Sciatic nerve (tissue), 2 donors: Measurements from ENCODE around the gene SNX5. TPM values are rescaled to one million over a fixed set of nuclear protein-coding genes. Genes with fewer than 3 reads are reported as not detected.
A peak's percentile ranks its signal among the peaks of the same experiment; 100 is the strongest.

Experiments used
- ATAC-seq: fragments of 200-7000 bp; cut with Tn5 transposase; one replicate; pipeline ENCODE4 v1.9.1; 2020; ENCODE audit warnings: mild to moderate bottlenecking, moderate library complexity
- DNase-seq: peaks from one replicate; pipeline ENCODE4 v3.0.0-alpha.2; 2020; ENCODE audit warnings: low spot score
- intact Hi-C: fragments of 100-400 bp; cut with DNase I; formaldehyde crosslinking; loops from one replicate; pipeline ENCODE4 v1.14.2; 2022
- total RNA-seq: library from RNA; stranded (reverse); fragmentation: NEBNext Ultra II Directional; extraction: Animal tissue kit (Norgen Biotek cat#: 25700); gene quantifications from one replicate; pipeline ENCODE4 v1.2.1, GENCODE V29; 2021
- donor health status: DM: no; HTN: no; CAD: no.
- donor health status: DM: no; HTN: no; CAD: no.

Gene SNX5
- total RNA-seq, 1 donor from 2014 or later: 85.3 TPM

GRCh38 chr20:17995967-17996819, 27.6 kb upstream of the SNX5 start:
- DNase-seq: no peak
- intact Hi-C loops: no loop called here

GRCh38 chr20:17993546-17993945, 25.0 kb upstream of the SNX5 start:
- ATAC-seq (no peak), DNase-seq (no peak)
- intact Hi-C loops: no loop called here

More at GRCh38 chr20:17995967-17996819, 27.6 kb upstream of the SNX5 start:
- ATAC-seq: peak; percentile 83

DNA sequence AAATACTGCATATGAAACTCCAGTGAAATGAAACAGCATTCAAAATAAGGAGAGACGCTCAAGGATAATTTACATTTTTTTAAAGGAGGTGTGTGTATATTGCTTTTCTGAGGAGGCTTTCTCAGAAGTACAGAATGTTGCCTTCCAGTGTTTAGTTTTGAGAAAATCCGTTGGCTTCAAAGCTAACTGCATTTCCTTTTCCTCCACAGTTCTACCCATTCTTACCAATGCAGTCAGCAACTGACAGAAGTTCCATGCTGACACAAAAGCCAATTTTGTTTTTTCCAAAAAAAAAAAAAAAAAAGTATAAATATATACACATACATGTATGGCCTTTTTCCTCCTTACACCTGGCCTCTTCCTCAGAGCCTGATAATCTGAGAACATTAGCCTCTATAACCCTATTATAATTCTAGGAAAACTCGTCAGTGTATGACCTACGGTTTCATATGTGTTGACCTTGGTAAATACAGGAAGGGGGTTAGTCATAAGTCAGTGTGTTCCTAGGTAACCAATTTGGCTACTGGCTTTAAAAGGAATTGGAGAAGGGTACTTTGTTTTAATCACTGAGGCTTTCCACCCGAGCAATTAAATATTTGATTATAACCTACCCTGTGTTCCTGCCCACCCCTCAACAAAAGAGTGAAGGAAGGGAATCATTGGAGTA, 24.4 kb upstream of the SNX5 start:
- no peak for DNase-seq
- no peak for ATAC-seq
- intact Hi-C loops: no loop called here

GRCh38 chr20:17992224-17992637, 23.6 kb upstream of the SNX5 start:
- intact Hi-C loops: no loop called here
- DNase-seq (no peak), ATAC-seq (no peak)

DNA sequence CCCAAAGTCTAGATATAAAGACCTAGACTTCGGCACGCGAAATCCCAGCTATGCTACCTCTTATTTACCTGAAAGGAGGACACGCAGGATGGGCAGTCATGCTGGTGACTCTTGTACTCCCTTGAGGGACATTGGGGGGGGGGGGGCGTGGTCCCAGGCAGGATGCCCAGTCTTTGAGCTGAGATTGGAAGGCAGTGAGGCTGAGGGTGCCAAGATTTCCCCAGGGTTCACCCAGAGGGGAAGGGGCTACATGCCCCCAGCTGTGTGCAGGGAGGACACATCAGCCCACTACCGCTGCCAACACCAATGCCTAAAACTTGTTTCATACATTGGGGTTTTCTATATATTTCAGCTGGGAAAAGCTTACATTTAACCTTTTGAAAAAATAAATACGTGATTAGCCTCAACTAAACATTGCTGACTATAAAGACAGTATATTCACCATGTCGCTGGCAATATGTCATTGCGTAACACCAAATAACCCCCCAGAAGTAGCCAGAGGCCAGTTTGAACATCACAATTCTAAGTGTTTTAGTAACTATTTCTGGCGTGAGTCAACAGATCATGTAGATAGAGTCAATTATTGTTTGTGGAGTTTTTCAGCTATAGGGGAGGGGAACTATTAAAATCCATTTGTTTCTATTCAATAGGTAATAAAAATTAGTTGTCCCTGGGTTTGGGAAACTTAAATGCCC, 21.8 kb upstream of the SNX5 start:
- ATAC-seq (no peak), DNase-seq (no peak)
- intact Hi-C loops: no loop called here

DNA sequence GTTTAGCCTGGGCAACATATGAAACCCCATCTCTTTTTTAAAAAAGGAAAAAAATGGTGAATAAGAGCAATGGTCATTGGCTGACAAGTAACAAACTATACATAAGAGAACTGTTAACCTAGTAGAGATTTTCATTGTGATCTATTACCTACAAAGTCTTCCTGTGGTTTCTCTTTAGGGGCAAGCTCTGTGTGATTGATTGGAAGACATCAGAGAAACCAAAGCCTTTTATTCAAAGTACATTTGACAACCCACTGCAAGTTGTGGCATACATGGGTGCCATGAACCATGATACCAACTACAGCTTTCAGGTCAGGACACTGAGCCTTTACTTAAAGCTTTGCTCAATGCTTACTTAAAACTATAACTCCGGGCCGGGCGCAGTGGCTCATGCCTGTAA, 19.4 kb upstream of the SNX5 start:
- intact Hi-C loops: no loop called here
- no peak for DNase-seq
- ATAC-seq: no peak

GRCh38 chr20:17985388-17986018, 16.9 kb upstream of the SNX5 start:
- intact Hi-C loops: no loop called here
- DNase-seq: no peak
- no peak for ATAC-seq

- ATAC-seq (no peak), DNase-seq (no peak)
- intact Hi-C loops: no loop called here
These were observed 7.7 kb upstream of the SNX5 start for GRCh38 chr20:17976305-17976704.

GRCh38 chr20:17972121-17972520, 3.5 kb upstream of the SNX5 start:
- intact Hi-C loops: no loop called here
- ATAC-seq: no peak
- DNase-seq: no peak

DNA sequence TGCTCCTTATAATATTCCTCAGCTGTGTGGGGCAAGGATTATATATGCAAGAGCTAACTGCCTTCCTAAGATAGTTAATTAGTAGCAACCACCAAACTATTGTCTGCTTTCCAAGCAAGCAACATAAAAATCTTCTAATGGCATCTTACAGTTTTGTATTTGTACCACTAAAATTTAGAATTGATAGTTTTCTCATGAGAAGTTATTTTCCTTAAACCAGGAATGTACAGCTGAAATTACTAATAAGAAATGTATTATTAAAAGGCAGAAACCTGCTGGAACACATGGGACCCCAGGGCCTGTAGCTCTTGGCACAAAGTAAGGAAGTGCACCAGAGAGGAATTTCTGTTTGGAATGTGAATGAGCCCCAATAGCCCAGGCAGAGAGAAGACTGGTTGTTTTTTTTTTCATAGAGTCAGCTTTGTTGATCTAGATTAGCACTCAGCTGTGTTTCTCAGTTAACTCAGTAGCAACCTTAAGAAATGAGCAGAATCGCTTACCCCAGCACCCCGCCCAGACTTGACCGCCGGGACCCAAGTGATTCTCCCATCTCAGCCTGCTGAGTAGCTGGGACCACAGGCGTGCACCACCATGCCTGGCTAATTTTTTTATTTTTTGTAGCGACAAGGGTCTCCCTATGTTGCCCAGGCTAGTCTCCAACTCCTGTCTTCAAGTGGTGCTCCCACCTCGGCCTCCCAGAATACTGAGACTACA, 2.9 kb upstream of the SNX5 start:
- DNase-seq (no peak), ATAC-seq (no peak)
- intact Hi-C loops: no loop called here

GRCh38 chr20:17969884-17970409, 1.4 kb upstream of the SNX5 start:
- ATAC-seq: no peak
- intact Hi-C loops: no loop called here
- DNase-seq: peak; percentile 65

DNA sequence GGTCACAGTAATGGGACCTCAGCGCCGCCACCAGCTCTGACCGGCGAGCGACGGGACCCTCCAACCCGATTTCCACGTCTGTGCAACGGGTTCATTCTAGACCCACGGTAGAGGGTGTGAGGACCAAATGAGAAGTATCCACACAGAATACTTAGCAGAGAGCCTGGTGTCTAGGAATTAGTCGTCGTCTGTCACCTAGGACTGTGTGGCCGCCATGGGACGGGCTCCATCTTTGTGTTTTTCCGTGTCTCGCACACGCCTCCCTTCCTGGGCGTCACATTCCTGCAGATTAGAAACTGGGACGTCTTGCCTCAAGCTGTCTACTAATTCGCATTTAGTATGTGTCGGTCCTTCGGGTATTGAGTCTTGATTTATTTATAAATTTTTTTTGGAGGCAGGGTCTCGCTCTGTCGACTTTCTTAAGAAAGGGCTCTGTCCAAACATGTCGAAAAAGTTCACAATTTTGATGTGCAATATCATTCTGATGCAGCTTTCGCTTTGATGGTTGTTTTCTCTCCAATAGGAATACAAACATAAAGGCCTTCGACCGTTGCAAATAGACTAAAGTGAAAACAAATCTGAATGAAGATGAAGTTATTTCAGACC, 787 bp upstream of the SNX5 start:
- ATAC-seq (peak; percentile 2), DNase-seq (no peak)
- intact Hi-C loops: no loop called here

DNA sequence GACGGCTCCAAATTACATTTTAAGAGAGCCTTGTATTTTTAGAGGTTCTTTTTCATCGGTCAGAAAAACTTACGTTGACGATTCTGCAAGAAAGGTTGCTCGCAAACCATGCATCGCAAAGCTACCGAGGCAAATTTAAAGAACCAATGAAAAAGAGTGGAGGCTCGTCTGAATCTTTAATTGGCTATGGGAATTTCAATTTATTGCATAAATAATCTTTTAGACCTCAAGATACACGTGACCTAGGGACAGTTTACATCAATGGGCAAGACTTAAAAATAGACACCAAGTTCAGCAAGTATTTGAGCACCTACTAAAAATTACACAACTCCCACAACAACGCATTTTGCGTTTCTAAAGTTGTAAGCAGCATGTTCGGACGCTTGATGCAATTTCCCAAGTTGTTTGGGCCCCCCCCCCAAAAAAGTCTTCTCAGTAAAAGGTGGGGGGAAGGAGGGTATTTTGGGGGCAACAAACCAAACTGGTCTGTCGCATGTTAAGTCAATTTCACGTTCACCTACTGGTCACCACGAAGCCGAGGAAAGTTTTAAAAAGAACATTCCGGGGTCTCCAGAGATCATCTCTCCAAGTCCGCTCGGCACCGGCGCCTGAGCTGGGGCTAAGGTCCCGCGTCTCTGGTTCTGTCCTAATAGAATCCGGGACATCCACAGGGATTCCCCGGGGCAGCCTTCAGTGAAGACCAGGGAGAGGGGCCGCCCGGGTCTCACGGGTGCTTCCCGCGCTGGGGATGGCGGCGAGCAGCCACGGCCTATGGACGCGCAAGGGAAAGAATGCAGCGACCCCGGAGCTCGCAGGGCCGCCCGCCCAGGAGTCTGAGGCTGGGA, 851 bp downstream of the SNX5 start:
- DNase-seq: no peak
- intact Hi-C loops: no loop called here
- ATAC-seq: no peak

DNA sequence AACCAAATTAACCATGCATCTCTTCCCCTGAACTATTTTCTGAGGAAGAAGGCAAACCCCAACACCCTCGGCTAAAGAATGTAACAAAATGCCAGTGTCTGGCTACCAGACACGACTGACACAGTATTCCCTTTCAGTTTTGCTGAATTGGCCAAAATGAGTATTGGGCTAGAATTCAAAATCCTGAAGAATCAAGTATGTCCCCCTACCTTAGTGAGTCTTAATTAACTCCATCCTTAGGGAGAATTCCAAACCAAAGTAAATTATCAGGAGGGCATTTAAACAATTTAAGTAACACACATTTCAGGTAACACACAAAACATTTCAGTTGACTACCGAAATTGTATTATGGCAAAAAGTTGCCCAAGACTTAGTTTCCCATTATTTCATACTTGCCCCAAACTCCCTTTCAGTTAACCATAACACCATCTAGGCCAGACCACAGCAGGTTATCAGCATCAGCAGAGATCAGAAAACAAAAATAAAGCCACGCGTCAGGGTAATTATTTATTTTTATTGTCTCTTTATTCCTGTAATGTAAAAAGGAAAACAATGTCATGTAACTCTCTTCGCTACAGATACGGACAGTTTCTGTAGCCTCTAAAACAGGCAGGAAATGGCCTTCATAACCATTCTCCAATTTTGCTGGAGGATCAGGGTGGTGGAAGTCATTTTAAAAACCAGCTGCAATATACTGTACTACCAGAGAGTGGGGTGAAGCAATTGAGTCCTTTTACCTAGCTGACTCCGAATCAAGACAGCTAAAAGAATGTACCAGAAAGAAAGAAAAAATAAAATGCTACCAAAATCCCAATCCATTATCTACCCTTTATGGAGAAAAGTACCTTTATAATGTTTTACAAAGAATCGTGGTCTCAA, 1.9 kb downstream of the SNX5 start:
- DNase-seq (no peak), ATAC-seq (no peak)
- intact Hi-C loops: no loop called here

- DNase-seq (no peak), ATAC-seq (no peak)
- intact Hi-C loops: no loop called here
These were observed 3.4 kb downstream of the SNX5 start for GRCh38 chr20:17965042-17965697.

DNA sequence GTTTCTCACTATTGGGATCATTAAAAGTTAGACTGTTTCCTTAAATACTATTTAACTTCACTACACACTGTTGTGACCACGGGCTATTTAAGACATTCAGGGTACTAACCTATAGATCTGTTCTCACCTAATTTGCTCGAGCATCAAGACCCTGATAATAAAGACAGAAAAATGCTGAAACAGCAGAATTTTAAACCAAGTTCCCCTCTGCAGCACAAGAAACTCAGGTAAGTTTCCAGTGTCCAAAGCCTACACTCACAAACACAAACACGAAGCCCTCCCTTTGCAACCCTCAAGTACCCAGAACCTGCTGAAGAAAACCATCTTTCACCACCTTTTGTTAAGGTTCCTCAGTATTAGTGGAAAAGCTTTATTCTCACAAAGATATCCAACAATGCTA, 4.0 kb downstream of the SNX5 start:
- intact Hi-C loops: no loop called here

More for the DNA sequence above, 4.0 kb downstream of the SNX5 start:
- no peak for ATAC-seq
- DNase-seq: no peak
